ENCODE results near the gene SLC25A14. TPM values are rescaled to one million over a fixed set of nuclear protein-coding genes. Genes with fewer than 3 reads are reported as not detected.
"Not testable (repeated sequence)": the region's sequence is repeated elsewhere in the genome, so short reads cannot be mapped to it uniquely, and the experiment has no call there.

Gene SLC25A14
- total RNA-seq, 6 experiments from 2014 or later, result 10.9 to 16.4 (median 13.2) TPM

- Mint-ChIP-seq H3K36me3 (ENCODE audit: low read depth) (no peaks in the 10 kb centered on the region), H3K27ac (no peak overlapping the region), H3K9me3 (no peaks in the 10 kb centered on the region), H3K4me1 (ENCODE audit: low read depth) (peaks cover 14% of the 10 kb centered on the region), H3K27me3 (ENCODE audit: insufficient read depth) (peaks cover 1% of the 10 kb centered on the region; the same call in 1 of the 2 replicates), H3K4me3 (no peak overlapping the region)
- no peak for TF ChIP-seq CTCF (IDR thresholded peaks at IDR 0.05)
- DNase-seq, result no peak
These were observed 40.3 kb upstream of the SLC25A14 start for GRCh38 chrX:130299279-130300009.

DNA sequence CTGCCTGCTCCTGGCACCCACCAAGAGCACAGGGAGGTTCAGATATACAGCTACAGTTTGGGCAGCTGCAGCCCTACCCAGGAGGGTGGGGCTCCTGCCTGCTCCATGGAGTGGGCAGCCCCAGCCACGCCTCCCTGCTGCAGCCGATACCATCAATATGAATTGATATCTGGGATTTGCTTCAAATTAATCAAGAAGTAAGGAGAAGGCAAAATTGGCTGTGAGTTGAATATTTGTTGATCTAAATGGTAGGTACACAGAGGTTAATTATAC is 39.8 kb upstream of the SLC25A14 start:
- no peak overlapping the region for H3K4me3 Mint-ChIP-seq

DNA sequence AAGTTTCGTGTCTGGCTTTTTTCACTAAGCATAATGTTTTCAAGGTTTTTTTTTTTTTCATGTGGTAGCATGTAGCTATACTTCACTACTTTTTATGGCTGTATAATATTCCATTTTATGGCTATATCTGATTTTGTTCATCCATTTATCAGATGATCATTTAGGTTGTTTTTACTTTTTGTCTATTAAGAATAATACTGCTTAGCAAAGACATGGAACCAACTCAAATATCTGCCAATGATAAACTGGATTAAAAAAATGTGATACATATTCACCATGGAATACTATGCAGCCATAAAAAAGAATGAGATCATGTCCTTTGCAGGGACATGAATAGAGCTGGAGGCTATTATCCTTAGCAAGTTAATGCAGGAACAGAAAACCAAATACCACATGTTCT is 38.3 kb upstream of the SLC25A14 start:
- DNase-seq, result no peak
- no peak overlapping the region for H3K27ac Mint-ChIP-seq
- H3K9me3 Mint-ChIP-seq, result no peaks in the 10 kb centered on the region
- H3K4me3 Mint-ChIP-seq, result no peak overlapping the region
- H3K36me3 Mint-ChIP-seq (ENCODE audit: low read depth), result no peaks in the 10 kb centered on the region
- peaks cover 8% of the 10 kb centered on the region for H3K4me1 Mint-ChIP-seq (ENCODE audit: low read depth)
- peaks cover 1% of the 10 kb centered on the region; the same call in 1 of the 2 replicates for H3K27me3 Mint-ChIP-seq (ENCODE audit: insufficient read depth)
- TF ChIP-seq CTCF (IDR thresholded peaks at IDR 0.05), result no peak

More for the DNA sequence above, 39.8 kb upstream of the SLC25A14 start:
- Mint-ChIP-seq H3K36me3 (ENCODE audit: low read depth) (no peaks in the 10 kb centered on the region), H3K27ac (no peak overlapping the region), H3K27me3 (ENCODE audit: insufficient read depth) (peaks cover 1% of the 10 kb centered on the region; the same call in 1 of the 2 replicates), H3K4me1 (ENCODE audit: low read depth) (peaks cover 14% of the 10 kb centered on the region), H3K9me3 (no peaks in the 10 kb centered on the region)
- DNase-seq, result no peak
- no peak for TF ChIP-seq CTCF (IDR thresholded peaks at IDR 0.05)

GRCh38 chrX:130301977-130302376 is 37.7 kb upstream of the SLC25A14 start:
- H3K27me3 Mint-ChIP-seq (ENCODE audit: insufficient read depth), result no peaks in the 10 kb centered on the region; the same call in 1 of the 2 replicates

DNA sequence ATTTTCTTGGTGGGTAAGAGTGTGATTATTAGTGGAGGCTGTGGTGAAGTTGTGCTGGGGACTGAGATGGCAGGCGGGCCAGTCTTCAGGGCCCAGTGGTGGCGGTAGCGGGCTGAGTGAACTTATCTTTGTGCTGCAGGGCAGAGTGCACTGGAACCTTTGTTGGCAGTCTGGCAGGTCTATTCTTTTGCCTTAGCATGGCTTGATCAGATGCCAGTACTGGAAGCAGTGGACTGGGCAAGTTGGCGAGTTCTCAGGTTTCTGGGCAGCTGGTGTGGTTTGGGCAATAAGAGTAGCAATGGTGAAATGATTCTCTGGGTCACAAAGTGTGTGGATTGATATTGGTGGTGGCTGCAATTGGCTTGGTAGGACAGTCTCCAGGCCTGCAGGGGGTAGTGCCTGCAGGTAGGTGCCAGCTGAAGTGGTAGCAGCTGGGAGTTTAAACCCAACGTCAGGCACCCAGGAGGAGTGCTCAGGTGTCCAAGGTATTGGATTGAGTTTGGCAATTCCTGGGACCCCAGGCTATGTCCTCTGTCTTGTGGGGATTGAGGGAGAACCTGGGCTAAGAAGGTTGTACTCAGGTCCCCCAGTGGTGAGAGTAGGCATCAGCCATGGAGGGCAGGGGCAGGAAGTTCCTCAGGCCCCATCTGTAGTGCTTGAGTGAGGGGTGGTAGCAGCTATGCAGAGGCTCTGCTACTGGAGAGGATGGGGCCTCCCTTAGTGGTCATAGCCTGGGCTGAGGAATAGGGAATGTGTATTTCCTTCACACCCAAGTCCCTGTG is 34.9 kb upstream of the SLC25A14 start:
- DNase-seq, result no peak
- no peaks in the 10 kb centered on the region for H3K9me3 Mint-ChIP-seq
- H3K4me3 Mint-ChIP-seq, result no peak overlapping the region
- no peak for TF ChIP-seq CTCF (IDR thresholded peaks at IDR 0.05)
- no peaks in the 10 kb centered on the region; the same call in 1 of the 2 replicates for H3K27me3 Mint-ChIP-seq (ENCODE audit: insufficient read depth)
- no peak overlapping the region for H3K27ac Mint-ChIP-seq
- H3K36me3 Mint-ChIP-seq (ENCODE audit: low read depth), result no peaks in the 10 kb centered on the region
- H3K4me1 Mint-ChIP-seq (ENCODE audit: low read depth), result no peaks in the 10 kb centered on the region

More at GRCh38 chrX:130301977-130302376, 37.7 kb upstream of the SLC25A14 start:
- Mint-ChIP-seq H3K4me1 (ENCODE audit: low read depth) (peaks cover 2% of the 10 kb centered on the region), H3K36me3 (ENCODE audit: low read depth) (no peaks in the 10 kb centered on the region), H3K9me3 (no peaks in the 10 kb centered on the region), H3K27ac (no peak overlapping the region), H3K4me3 (no peak overlapping the region)
- TF ChIP-seq CTCF (IDR thresholded peaks at IDR 0.05), result no peak
- DNase-seq, result no peak

GRCh38 chrX:130319886-130320285 is 19.8 kb upstream of the SLC25A14 start:
- H3K9me3 Mint-ChIP-seq; H3K36me3 Mint-ChIP-seq (ENCODE audit: low read depth); H3K27ac Mint-ChIP-seq; H3K4me3 Mint-ChIP-seq; H3K4me1 Mint-ChIP-seq (ENCODE audit: low read depth); DNase-seq: not testable (repeated sequence)
- H3K27me3 Mint-ChIP-seq (ENCODE audit: insufficient read depth), result peaks cover 16% of the 10 kb centered on the region
